ENCODE measurements around the gene GPR35.

Gene GPR35

DNA sequence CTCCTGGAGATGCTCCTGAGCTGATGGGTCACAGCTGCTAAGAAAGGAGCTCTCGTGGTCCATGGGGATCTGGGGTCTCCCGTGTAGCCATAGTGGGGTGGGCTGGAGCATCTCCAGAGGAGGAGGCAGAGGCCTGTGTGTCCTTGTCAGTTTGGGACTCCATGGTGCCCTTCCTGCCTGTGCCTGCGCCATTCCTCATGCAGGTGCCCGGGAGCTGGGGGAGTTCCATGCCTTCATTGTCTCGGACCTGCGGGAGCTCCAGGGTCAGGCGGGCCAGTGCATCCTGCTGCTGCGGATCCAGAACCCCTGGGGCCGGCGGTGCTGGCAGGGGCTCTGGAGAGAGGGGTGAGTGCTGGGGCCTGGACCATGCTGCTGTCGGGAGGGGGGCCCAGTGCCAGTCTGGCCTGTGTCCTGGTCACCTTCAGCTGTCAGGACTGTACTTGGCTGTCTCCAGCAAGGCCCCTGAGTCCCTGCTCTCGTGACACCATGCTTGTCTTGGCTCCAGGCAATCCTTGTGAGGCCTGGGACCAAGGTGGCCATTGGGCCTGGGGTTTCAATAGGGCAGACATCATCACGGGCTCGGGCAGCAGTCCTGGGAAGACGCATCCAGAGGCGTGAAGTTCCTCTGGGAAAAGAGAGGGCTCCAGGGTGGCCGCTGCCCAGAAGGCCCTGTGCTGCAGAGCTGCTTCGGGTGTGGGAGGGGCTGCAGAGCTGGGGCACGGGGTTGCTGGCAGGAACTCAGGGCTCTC, 31.4 kb upstream of the GPR35 start:
- no peak for DNase-seq (ENCODE audit: low read depth in 2 of 2)
- no peak overlapping the region for H3K4me3 ChIP-seq (replicated peaks in 1 of 2; ENCODE audit: low read depth in 2 of 2, low read length in 2 of 2)
- TF ChIP-seq, protein P1, sequence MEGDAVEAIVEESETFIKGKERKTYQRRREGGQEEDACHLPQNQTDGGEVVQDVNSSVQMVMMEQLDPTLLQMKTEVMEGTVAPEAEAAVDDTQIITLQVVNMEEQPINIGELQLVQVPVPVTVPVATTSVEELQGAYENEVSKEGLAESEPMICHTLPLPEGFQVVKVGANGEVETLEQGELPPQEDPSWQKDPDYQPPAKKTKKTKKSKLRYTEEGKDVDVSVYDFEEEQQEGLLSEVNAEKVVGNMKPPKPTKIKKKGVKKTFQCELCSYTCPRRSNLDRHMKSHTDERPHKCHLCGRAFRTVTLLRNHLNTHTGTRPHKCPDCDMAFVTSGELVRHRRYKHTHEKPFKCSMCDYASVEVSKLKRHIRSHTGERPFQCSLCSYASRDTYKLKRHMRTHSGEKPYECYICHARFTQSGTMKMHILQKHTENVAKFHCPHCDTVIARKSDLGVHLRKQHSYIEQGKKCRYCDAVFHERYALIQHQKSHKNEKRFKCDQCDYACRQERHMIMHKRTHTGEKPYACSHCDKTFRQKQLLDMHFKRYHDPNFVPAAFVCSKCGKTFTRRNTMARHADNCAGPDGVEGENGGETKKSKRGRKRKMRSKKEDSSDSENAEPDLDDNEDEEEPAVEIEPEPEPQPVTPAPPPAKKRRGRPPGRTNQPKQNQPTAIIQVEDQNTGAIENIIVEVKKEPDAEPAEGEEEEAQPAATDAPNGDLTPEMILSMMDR (IDR thresholded peaks at IDR 0.05; ENCODE audit: low read depth, low read length) = no peak

DNA sequence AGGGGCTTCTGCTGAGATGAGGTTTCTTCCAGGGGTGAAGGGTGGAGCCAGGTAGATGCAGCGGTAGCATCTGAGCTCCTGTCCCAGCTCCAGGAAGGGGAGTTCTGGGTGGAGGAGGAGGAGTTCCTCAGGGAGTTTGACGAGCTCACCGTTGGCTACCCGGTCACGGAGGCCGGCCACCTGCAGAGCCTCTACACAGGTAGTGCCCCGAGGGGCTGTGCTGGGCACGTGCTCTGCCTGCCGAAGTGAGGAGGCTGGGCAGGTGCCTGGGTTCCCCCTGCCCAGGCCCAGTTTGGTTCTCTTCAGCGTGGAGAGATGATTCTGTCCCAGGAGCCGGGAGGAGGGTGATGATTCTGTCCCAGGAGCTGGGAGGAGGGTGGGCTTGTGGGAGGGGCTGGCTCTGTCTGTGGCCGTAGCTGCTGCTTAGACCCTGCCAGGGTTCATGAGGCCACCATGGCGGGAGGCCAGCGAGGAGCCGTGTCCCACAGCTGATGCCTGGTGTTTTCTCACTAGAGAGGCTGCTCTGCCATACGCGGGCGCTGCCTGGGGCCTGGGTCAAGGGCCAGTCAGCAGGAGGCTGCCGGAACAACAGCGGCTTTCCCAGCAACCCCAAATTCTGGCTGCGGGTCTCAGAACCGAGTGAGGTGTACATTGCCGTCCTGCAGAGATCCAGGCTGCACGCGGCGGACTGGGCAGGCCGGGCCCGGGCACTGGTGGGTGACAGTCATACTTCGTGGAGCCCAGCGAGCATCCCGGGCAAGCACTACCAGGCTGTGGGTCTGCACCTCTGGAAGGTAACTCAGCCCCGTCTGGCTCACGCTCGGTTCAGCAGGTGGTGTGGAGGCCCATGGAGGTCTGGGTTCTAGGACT, 30.5 kb upstream of the GPR35 start:
- TF ChIP-seq, protein P1 (IDR thresholded peaks at IDR 0.05; ENCODE audit: low read depth, low read length) = no peak
- DNase-seq (ENCODE audit: low read depth in 2 of 2) = no peak
- H3K4me3 ChIP-seq (replicated peaks in 1 of 2; ENCODE audit: low read depth in 2 of 2, low read length in 2 of 2) = no peak overlapping the region

DNA sequence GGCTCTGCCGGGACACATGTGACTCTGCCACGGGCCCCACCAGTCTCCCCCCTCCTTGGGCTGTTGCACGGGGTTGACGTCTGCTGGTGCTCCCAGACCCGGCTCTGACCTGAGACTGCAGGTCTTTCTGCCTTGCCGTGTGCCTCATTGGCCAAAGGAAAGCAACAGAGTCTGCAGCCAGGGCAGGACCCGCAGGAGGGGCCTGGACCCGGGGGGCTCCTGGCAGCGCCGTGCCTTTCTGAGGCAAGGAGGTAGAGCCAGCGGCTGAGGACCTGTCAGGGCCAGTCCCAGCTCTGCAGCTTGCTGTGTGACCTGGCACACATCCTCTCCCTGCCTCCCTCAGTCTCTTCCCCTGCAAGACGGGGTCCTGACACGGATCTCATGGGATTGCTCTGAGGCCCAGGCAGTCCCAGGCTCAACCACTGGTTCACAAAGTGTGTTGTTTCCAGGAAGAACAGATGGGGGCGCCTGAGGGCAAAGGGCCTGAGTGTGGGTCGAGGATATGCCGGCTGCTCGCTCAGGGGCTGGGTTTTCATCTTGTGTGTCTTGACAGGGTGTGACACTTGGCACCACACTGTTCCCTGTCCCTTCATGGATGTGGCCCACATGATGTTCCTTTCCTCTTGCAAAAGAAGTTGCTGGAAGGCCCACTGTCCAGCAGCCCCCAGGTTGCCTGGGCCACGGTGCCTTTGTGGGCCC, 29.8 kb upstream of the GPR35 start:
- TF ChIP-seq, protein P1 (IDR thresholded peaks at IDR 0.05; ENCODE audit: low read depth, low read length) = peak; percentile 38
- H3K4me3 ChIP-seq (replicated peaks in 1 of 2; ENCODE audit: low read depth in 2 of 2, low read length in 2 of 2) = no peak overlapping the region
- peak in 1 of 2 donors; percentile 10 for DNase-seq (ENCODE audit: low read depth in 2 of 2)

DNA sequence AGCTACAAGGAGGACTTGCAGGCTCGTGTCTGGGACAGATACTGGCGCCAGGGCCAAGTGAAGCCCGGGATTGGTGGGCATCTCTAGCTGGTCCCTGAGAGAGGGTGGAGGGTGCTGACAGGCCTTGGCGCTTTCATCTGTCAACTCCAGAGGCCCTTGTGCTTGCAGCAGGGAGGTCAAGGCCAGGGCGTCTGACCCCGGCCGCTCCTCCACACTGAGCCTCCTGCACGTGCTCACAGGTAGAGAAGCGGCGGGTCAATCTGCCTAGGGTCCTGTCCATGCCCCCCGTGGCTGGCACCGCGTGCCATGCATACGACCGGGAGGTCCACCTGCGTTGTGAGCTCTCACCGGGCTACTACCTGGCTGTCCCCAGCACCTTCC, 29.2 kb upstream of the GPR35 start:
- TF ChIP-seq, protein P1 (IDR thresholded peaks at IDR 0.05; ENCODE audit: low read depth, low read length) = no peak
- H3K4me3 ChIP-seq (replicated peaks in 1 of 2; ENCODE audit: low read depth in 2 of 2, low read length in 2 of 2) = no peak overlapping the region
- no peak for DNase-seq (ENCODE audit: low read depth in 2 of 2)

DNA sequence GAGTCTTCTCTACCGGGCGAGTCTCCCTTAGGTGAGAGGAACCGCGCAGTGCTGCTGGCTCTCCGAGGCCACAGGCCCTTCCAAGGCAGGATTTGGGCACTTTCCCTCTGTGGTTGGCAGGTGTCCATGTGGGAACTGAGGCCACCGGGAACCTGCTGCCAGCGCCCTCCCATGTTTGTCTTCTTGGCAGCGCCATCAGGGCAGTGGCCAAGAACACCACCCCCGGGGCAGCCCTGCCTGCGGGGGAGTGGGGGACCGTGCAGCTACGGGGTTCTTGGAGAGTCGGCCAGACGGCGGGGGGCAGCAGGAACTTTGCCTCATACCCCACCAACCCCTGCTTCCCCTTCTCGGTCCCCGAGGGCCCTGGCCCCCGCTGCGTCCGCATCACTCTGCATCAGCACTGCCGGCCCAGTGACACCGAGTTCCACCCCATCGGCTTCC, 28.8 kb upstream of the GPR35 start:
- DNase-seq (ENCODE audit: low read depth in 2 of 2) = no peak
- TF ChIP-seq, protein P1 (IDR thresholded peaks at IDR 0.05; ENCODE audit: low read depth, low read length) = no peak
- no peak overlapping the region for H3K4me3 ChIP-seq (replicated peaks in 1 of 2; ENCODE audit: low read depth in 2 of 2, low read length in 2 of 2)

DNA sequence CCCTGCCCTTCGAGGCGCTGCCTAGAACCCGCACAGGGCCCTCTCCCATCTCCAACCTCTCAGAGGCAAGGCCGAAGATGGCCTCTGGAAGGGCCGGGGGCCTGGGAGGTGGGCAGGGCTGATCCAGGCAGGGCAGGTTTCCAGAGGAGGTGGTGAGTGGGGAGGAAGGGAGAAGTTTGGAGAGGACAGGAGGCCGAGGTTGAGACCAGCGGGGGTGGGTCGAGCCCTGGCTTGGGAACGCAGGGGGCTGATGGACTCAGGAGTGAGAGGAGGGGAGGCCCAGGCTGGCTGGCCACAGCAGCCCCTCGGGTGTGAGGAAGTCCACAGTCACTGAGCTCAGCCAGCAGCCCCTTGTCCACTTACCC, 28.2 kb upstream of the GPR35 start:
- DNase-seq (ENCODE audit: low read depth in 2 of 2) = no peak
- TF ChIP-seq, protein P1 (IDR thresholded peaks at IDR 0.05; ENCODE audit: low read depth, low read length) = no peak
- H3K4me3 ChIP-seq (replicated peaks in 1 of 2; ENCODE audit: low read depth in 2 of 2, low read length in 2 of 2) = no peak overlapping the region
